Endodermal cell (in vitro differentiated cells): ENCODE results near the gene PCAT7. TPM values are rescaled to one million over a fixed set of nuclear protein-coding genes. Genes with fewer than 3 reads are reported as not detected.
"Not testable (repeated sequence)": the region's sequence is repeated elsewhere in the genome, so short reads cannot be mapped to it uniquely, and the experiment has no call there.

Experiments used
- DNase-seq: peaks from one replicate; pipeline ENCODE4 v3.0.0-alpha.2; 2017
- H3K27ac ChIP-seq: 2 replicates; pipeline ENCODE4 v1.5.1; 2013; ENCODE audit warnings: mild to moderate bottlenecking, low read depth, low read length, moderate library complexity
- H3K27me3 ChIP-seq: 2 replicates; pipeline ENCODE4 v1.6.1; 2013; ENCODE audit warnings: mild to moderate bottlenecking, low read length, moderate library complexity; ENCODE audit not compliant: insufficient read depth, control insufficient read depth, poor library complexity, severe bottlenecking
- H3K36me3 ChIP-seq: 2 replicates; pipeline ENCODE4 v1.7.0; 2013; ENCODE audit warnings: mild to moderate bottlenecking, low read length, moderate library complexity; ENCODE audit not compliant: control insufficient read depth, insufficient read depth
- H3K4me1 ChIP-seq: one replicate; pipeline ENCODE4 v1.7.0; 2013; ENCODE audit warnings: low read length; ENCODE audit not compliant: control insufficient read depth, insufficient read depth
- H3K4me3 ChIP-seq: 2 replicates; pipeline ENCODE4 v1.5.1; 2013; ENCODE audit warnings: mild to moderate bottlenecking, low read length, moderate library complexity
- H3K9ac ChIP-seq: 2 replicates; pipeline ENCODE4 v1.6.1; 2013; ENCODE audit warnings: mild to moderate bottlenecking, low read length, moderate library complexity; ENCODE audit not compliant: poor library complexity, severe bottlenecking; ENCODE audit errors: extremely low read depth
- H3K9me3 ChIP-seq: 2 replicates; pipeline ENCODE4 v1.6.1; 2013; ENCODE audit warnings: mild to moderate bottlenecking, low read length, moderate library complexity; ENCODE audit not compliant: control insufficient read depth
- H3K27ac Mint-ChIP-seq: 2 replicates; pipeline ENCODE4 v1.8.0; 2020; ENCODE audit warnings: mixed read lengths
- H3K27me3 Mint-ChIP-seq: 2 replicates; pipeline ENCODE4 v1.8.0; 2021; ENCODE audit warnings: mild to moderate bottlenecking, mixed read lengths; ENCODE audit not compliant: insufficient read depth
- H3K36me3 Mint-ChIP-seq: 2 replicates; pipeline ENCODE4 v1.8.0; 2020; ENCODE audit warnings: low read depth, mixed read lengths
- H3K4me1 Mint-ChIP-seq: 2 replicates; pipeline ENCODE4 v1.8.0; 2020; ENCODE audit warnings: mixed read lengths
- H3K4me3 Mint-ChIP-seq: 2 replicates; pipeline ENCODE4 v1.8.0; 2020; ENCODE audit warnings: mild to moderate bottlenecking, moderate library complexity, mixed read lengths
- H3K9me3 Mint-ChIP-seq: 2 replicates; pipeline ENCODE4 v1.8.0; 2020; ENCODE audit warnings: mild to moderate bottlenecking, mixed read lengths
- WGBS, 2 experiments: methylation state at CpG; one replicate each; pipeline versions ENCODE4 v1.1.5 to v1.1.7; 2013; ENCODE audit warnings: missing lambda C conversion rate in 2 of 2, mixed read lengths in 1 of 2; ENCODE audit not compliant: insufficient coverage in 1 of 2, insufficient read length in 1 of 2; 5-methylcytosine and 5-hydroxymethylcytosine counted together
- total RNA-seq, 2 donors: library from RNA; stranded (reverse); fragmentation: NEBNext Ultra II Directional in 1 of 2; extraction: Animal tissue kit (Norgen Biotek cat#: 25700) in 1 of 2; gene quantifications; 2 replicates in 1 of 2; 3 replicates in 1 of 2; pipeline ENCODE4 v1.2.1, GENCODE V29; 2021
- TF ChIP-seq, protein P1 (sequence below): fragments of 200-600 bp; sonication (generic); conservative IDR thresholded peaks from 2 replicates; pipeline ENCODE4 v1.5.0; 2021; ENCODE audit warnings: antibody characterized with exemption, mild to moderate bottlenecking

The PCAT7 gene
- total RNA-seq, 2 donors from 2014 or later: 4.2 to 7.3 TPM

- 94 to 100% methylated on average over 3 to 4 of the region's 4 CpGs for WGBS, 2 experiments
- DNase-seq: no peak
- TF ChIP-seq, protein P1, sequence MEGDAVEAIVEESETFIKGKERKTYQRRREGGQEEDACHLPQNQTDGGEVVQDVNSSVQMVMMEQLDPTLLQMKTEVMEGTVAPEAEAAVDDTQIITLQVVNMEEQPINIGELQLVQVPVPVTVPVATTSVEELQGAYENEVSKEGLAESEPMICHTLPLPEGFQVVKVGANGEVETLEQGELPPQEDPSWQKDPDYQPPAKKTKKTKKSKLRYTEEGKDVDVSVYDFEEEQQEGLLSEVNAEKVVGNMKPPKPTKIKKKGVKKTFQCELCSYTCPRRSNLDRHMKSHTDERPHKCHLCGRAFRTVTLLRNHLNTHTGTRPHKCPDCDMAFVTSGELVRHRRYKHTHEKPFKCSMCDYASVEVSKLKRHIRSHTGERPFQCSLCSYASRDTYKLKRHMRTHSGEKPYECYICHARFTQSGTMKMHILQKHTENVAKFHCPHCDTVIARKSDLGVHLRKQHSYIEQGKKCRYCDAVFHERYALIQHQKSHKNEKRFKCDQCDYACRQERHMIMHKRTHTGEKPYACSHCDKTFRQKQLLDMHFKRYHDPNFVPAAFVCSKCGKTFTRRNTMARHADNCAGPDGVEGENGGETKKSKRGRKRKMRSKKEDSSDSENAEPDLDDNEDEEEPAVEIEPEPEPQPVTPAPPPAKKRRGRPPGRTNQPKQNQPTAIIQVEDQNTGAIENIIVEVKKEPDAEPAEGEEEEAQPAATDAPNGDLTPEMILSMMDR: no peak
- Mint-ChIP-seq H3K27ac (no peak overlapping the region), H3K27me3 (peaks cover 19% of the 10 kb centered on the region), H3K4me1 (peaks cover 19% of the 10 kb centered on the region), H3K36me3 (peaks cover 30% of the 10 kb centered on the region), H3K4me3 (no peak overlapping the region), H3K9me3 (no peaks in the 10 kb centered on the region)
- peaks cover 4% of the 10 kb centered on the region for H3K36me3 ChIP-seq
- H3K27ac ChIP-seq: no peak overlapping the region
- no peaks in the 10 kb centered on the region for H3K4me1 ChIP-seq
- no peak overlapping the region for H3K4me3 ChIP-seq
- H3K9ac ChIP-seq: no peak overlapping the region
- H3K27me3 ChIP-seq: peaks cover 4% of the 10 kb centered on the region
- no peaks in the 10 kb centered on the region for H3K9me3 ChIP-seq
Measured at GRCh38 chr9:94557376-94557775, 2.5 kb downstream of the PCAT7 start.

DNA sequence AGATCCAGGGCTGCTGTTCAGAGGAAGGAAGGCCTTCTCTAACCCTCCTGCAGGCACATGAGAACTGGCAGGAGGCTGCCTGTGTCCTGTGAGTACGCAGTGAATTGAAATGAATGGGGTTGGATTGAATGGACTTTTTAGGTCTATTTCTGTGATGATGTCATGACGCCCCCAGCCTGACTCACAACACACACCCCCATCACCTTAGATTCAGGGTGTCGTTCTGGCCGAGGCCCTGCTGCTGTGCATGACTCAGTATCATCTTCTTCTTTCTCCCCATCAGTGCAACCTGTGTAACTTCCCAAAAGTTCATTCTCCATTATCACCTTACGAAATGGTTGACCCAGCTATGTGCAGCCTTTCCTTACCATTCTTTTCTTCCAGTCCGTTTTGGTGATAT lies 5.4 kb downstream of the PCAT7 start:
- Mint-ChIP-seq H3K9me3 (peaks cover 7% of the 10 kb centered on the region), H3K27ac (no peak overlapping the region), H3K4me3 (no peak overlapping the region), H3K4me1 (peaks cover 14% of the 10 kb centered on the region), H3K27me3 (peaks cover 19% of the 10 kb centered on the region), H3K36me3 (peaks cover 46% of the 10 kb centered on the region)
- no peaks in the 10 kb centered on the region for H3K4me1 ChIP-seq
- WGBS, 2 experiments: 91 to 100% methylated on average over 2 to 4 of the region's 6 CpGs
- H3K36me3 ChIP-seq: peaks cover 4% of the 10 kb centered on the region
- no peak overlapping the region for H3K4me3 ChIP-seq
- no peak overlapping the region for H3K27ac ChIP-seq
- TF ChIP-seq, protein P1: no peak
- no peaks in the 10 kb centered on the region for H3K9me3 ChIP-seq
- H3K27me3 ChIP-seq: peaks cover 4% of the 10 kb centered on the region
- no peak for DNase-seq
- no peak overlapping the region for H3K9ac ChIP-seq

GRCh38 chr9:94563548-94563947 lies 8.7 kb downstream of the PCAT7 start:
- no peaks in the 10 kb centered on the region for H3K4me1 Mint-ChIP-seq
- H3K27ac Mint-ChIP-seq: no peak overlapping the region
- no peak overlapping the region for H3K4me3 Mint-ChIP-seq
- H3K27me3 ChIP-seq: no peaks in the 10 kb centered on the region
- no peak overlapping the region for H3K27ac ChIP-seq
- TF ChIP-seq, protein P1: peak; percentile 34
- H3K4me3 ChIP-seq: no peak overlapping the region
- 86 to 96% methylated on average over 1 to 2 of the region's 2 CpGs for WGBS, 2 experiments
- no peaks in the 10 kb centered on the region for H3K4me1 ChIP-seq
- no peak overlapping the region for H3K9ac ChIP-seq
- DNase-seq: no peak
- no peaks in the 10 kb centered on the region for H3K27me3 Mint-ChIP-seq
- no peaks in the 10 kb centered on the region for H3K9me3 ChIP-seq
- peaks cover 13% of the 10 kb centered on the region for H3K9me3 Mint-ChIP-seq
- H3K36me3 Mint-ChIP-seq: peaks cover 60% of the 10 kb centered on the region
- H3K36me3 ChIP-seq: peaks cover 4% of the 10 kb centered on the region

DNA sequence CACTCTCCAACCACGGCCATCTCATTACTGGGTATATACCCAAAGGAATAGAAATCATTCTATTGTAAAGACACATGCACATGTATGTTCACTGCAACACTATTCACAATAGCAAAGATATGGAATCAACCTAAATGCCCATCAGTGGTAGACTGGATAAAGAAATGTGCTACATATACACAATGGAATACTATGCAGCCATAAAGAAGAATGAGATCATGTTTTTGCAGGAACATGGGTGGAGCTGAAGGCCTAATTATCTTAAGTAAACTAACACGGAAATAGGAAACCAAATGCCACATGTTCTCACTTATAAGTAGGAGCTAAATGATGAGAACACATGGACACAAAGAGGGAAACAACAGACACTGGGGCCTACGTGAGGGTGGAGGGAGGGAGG lies 9.4 kb downstream of the PCAT7 start:
- H3K36me3 ChIP-seq, H3K4me1 ChIP-seq, H3K27me3 ChIP-seq, H3K9me3 ChIP-seq, H3K4me3 ChIP-seq, H3K4me1 Mint-ChIP-seq, DNase-seq, H3K27me3 Mint-ChIP-seq, H3K27ac ChIP-seq, H3K9ac ChIP-seq, H3K27ac Mint-ChIP-seq, H3K4me3 Mint-ChIP-seq: not testable (repeated sequence)
- 62 to 80% methylated on average over 2 to 3 of the region's 3 CpGs for WGBS, 2 experiments
- peaks cover 13% of the 10 kb centered on the region for H3K9me3 Mint-ChIP-seq
- H3K36me3 Mint-ChIP-seq: peaks cover 54% of the 10 kb centered on the region
